Parathyroid adenoma (tissue), 2 donors: ENCODE data around the gene WIPF3.

Experiments used
- H2AFZ ChIP-seq: fragments of 300-600 bp; sonication (generic); one replicate; pipeline ENCODE4 v1.7.0; 2017; ENCODE audit warnings: antibody characterized with exemption, mild to moderate bottlenecking
- H3K27ac ChIP-seq: fragments of 300-600 bp; sonication (generic); one replicate; pipeline ENCODE4 v1.7.0; 2017
- H3K27me3 ChIP-seq: fragments of 300-600 bp; sonication (generic); one replicate; pipeline ENCODE4 v1.7.0; 2017; ENCODE audit warnings: low read length; ENCODE audit not compliant: control insufficient read depth, insufficient read depth
- H3K36me3 ChIP-seq: fragments of 300-600 bp; sonication (generic); one replicate; pipeline ENCODE4 v1.7.0; 2017; ENCODE audit warnings: low read length; ENCODE audit not compliant: control insufficient read depth, insufficient read depth
- H3K4me1 ChIP-seq: fragments of 300-600 bp; sonication (generic); one replicate; pipeline ENCODE4 v1.7.0; 2017; ENCODE audit warnings: control low read depth
- H3K4me2 ChIP-seq: fragments of 300-600 bp; sonication (generic); one replicate; pipeline ENCODE4 v1.7.0; 2017; ENCODE audit warnings: low read length
- H3K4me3 ChIP-seq: fragments of 300-600 bp; sonication (generic); one replicate; pipeline ENCODE4 v1.7.0; 2017; ENCODE audit warnings: low read depth, low read length
- H3K79me2 ChIP-seq: fragments of 300-600 bp; sonication (generic); one replicate; pipeline ENCODE4 v1.7.0; 2017; ENCODE audit warnings: control low read depth
- H3K9ac ChIP-seq: fragments of 300-600 bp; sonication (generic); one replicate; pipeline ENCODE4 v1.7.0; 2017; ENCODE audit warnings: mild to moderate bottlenecking
- H3K9me3 ChIP-seq: fragments of 300-600 bp; sonication (generic); one replicate; pipeline ENCODE4 v1.7.0; 2017; ENCODE audit warnings: low read length; ENCODE audit not compliant: control insufficient read depth
- CTCF ChIP-seq: fragments of 300-600 bp; sonication (generic); IDR thresholded peaks from one replicate; pipeline ENCODE4 v1.7.0; 2017; ENCODE audit warnings: antibody characterized with exemption, mild to moderate bottlenecking
- donor health status: primary hyperparathyroidism.

The WIPF3 gene

GRCh38 chr7:29848941-29849340, 42.6 kb downstream of the WIPF3 start:
- H3K27ac ChIP-seq, result no peak overlapping the region
- no peak overlapping the region for H3K9ac ChIP-seq
- no peaks in the 10 kb centered on the region for H3K36me3 ChIP-seq
- no peak overlapping the region for H3K4me2 ChIP-seq
- no peaks in the 10 kb centered on the region for H3K4me1 ChIP-seq
- no peak overlapping the region for H3K4me3 ChIP-seq
- H2AFZ ChIP-seq, result no peak overlapping the region
- no peaks in the 10 kb centered on the region for H3K27me3 ChIP-seq
- no peaks in the 10 kb centered on the region for H3K9me3 ChIP-seq
- H3K79me2 ChIP-seq, result no peaks in the 10 kb centered on the region
- TF ChIP-seq CTCF, result no peak

GRCh38 chr7:29851487-29851886, 45.2 kb downstream of the WIPF3 start:
- Histone ChIP-seq H3K27me3 (no peaks in the 10 kb centered on the region), H3K27ac (no peak overlapping the region), H3K4me3 (no peak overlapping the region), H3K9ac (no peak overlapping the region), H3K4me2 (no peak overlapping the region), H3K79me2 (no peaks in the 10 kb centered on the region), H3K4me1 (no peaks in the 10 kb centered on the region), H3K9me3 (no peaks in the 10 kb centered on the region), H3K36me3 (no peaks in the 10 kb centered on the region), H2AFZ (no peak overlapping the region)
- TF ChIP-seq CTCF, result no peak

- Histone ChIP-seq H3K4me1 (no peaks in the 10 kb centered on the region), H2AFZ (no peak overlapping the region), H3K27me3 (no peaks in the 10 kb centered on the region), H3K27ac (no peak overlapping the region), H3K79me2 (no peaks in the 10 kb centered on the region), H3K36me3 (no peaks in the 10 kb centered on the region), H3K4me3 (no peak overlapping the region), H3K9me3 (no peaks in the 10 kb centered on the region), H3K9ac (no peak overlapping the region), H3K4me2 (no peak overlapping the region)
- TF ChIP-seq CTCF, result no peak
Observed at GRCh38 chr7:29852457-29852856, 46.1 kb downstream of the WIPF3 start.

GRCh38 chr7:29853072-29853471, 46.8 kb downstream of the WIPF3 start:
- H3K27ac ChIP-seq, result no peak overlapping the region
- no peaks in the 10 kb centered on the region for H3K9me3 ChIP-seq
- no peak overlapping the region for H3K4me2 ChIP-seq
- no peaks in the 10 kb centered on the region for H3K27me3 ChIP-seq
- no peak overlapping the region for H3K4me3 ChIP-seq
- H3K4me1 ChIP-seq, result no peaks in the 10 kb centered on the region
- no peaks in the 10 kb centered on the region for H3K79me2 ChIP-seq
- TF ChIP-seq CTCF, result no peak
- no peak overlapping the region for H2AFZ ChIP-seq
- H3K9ac ChIP-seq, result no peak overlapping the region
- no peaks in the 10 kb centered on the region for H3K36me3 ChIP-seq

GRCh38 chr7:29853789-29854188, 47.5 kb downstream of the WIPF3 start:
- TF ChIP-seq CTCF, result no peak
- H3K27ac ChIP-seq, result no peak overlapping the region

More at GRCh38 chr7:29853789-29854188, 47.5 kb downstream of the WIPF3 start:
- Histone ChIP-seq H3K4me3 (no peak overlapping the region), H3K36me3 (no peaks in the 10 kb centered on the region), H3K79me2 (no peaks in the 10 kb centered on the region), H3K4me2 (no peak overlapping the region), H3K9me3 (no peaks in the 10 kb centered on the region), H3K4me1 (no peaks in the 10 kb centered on the region), H3K27me3 (no peaks in the 10 kb centered on the region), H3K9ac (no peak overlapping the region), H2AFZ (no peak overlapping the region)
